ENCODE data around the gene KRT79.

Gene KRT79

GRCh38 chr12:52798003-52798670, 36.0 kb downstream of the KRT79 start:
- TF ChIP-seq TCF4 (CRISPR knock-in tag; IDR thresholded peaks at IDR 0.05; ENCODE audit: borderline replicate concordance), result no peak
- TF ChIP-seq, protein P1, sequence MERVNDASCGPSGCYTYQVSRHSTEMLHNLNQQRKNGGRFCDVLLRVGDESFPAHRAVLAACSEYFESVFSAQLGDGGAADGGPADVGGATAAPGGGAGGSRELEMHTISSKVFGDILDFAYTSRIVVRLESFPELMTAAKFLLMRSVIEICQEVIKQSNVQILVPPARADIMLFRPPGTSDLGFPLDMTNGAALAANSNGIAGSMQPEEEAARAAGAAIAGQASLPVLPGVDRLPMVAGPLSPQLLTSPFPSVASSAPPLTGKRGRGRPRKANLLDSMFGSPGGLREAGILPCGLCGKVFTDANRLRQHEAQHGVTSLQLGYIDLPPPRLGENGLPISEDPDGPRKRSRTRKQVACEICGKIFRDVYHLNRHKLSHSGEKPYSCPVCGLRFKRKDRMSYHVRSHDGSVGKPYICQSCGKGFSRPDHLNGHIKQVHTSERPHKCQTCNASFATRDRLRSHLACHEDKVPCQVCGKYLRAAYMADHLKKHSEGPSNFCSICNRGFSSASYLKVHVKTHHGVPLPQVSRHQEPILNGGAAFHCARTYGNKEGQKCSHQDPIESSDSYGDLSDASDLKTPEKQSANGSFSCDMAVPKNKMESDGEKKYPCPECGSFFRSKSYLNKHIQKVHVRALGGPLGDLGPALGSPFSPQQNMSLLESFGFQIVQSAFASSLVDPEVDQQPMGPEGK (CRISPR knock-in tag; IDR thresholded peaks at IDR 0.05; ENCODE audit: borderline replicate concordance), result no peak
- TF ChIP-seq ZNF8 (CRISPR knock-in tag; IDR thresholded peaks at IDR 0.05), result no peak
- TF ChIP-seq TSHZ2 (CRISPR knock-in tag; IDR thresholded peaks at IDR 0.05), result no peak
- TF ChIP-seq, protein P2, sequence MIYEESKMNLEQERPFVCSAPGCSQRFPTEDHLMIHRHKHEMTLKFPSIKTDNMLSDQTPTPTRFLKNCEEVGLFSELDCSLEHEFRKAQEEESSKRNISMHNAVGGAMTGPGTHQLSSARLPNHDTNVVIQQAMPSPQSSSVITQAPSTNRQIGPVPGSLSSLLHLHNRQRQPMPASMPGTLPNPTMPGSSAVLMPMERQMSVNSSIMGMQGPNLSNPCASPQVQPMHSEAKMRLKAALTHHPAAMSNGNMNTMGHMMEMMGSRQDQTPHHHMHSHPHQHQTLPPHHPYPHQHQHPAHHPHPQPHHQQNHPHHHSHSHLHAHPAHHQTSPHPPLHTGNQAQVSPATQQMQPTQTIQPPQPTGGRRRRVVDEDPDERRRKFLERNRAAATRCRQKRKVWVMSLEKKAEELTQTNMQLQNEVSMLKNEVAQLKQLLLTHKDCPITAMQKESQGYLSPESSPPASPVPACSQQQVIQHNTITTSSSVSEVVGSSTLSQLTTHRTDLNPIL (CRISPR knock-in tag; IDR thresholded peaks at IDR 0.05; ENCODE audit: low read depth), result no peak

GRCh38 chr12:52797529-52797894, 36.6 kb downstream of the KRT79 start:
- no peak for TF ChIP-seq ESRRG (CRISPR knock-in tag; IDR thresholded peaks at IDR 0.05)
- no peak for TF ChIP-seq PPARA (CRISPR knock-in tag; IDR thresholded peaks at IDR 0.05; ENCODE audit: borderline replicate concordance)
- TF ChIP-seq BACH2 (CRISPR knock-in tag; IDR thresholded peaks at IDR 0.05; ENCODE audit: borderline replicate concordance), result no peak
- no peak for TF ChIP-seq ISL1 (CRISPR knock-in tag; IDR thresholded peaks at IDR 0.05)
- TF ChIP-seq RARB (CRISPR knock-in tag; IDR thresholded peaks at IDR 0.05), result no peak
- TF ChIP-seq ZFP30 (CRISPR knock-in tag; IDR thresholded peaks at IDR 0.05), result no peak
- no peak for TF ChIP-seq GLIS3 (CRISPR knock-in tag; IDR thresholded peaks at IDR 0.05)
- no peak for TF ChIP-seq ARNTL (CRISPR knock-in tag; IDR thresholded peaks at IDR 0.05; ENCODE audit: borderline replicate concordance, low read depth)
- TF ChIP-seq, protein P2 (CRISPR knock-in tag; IDR thresholded peaks at IDR 0.05; ENCODE audit: low read depth), result no peak
- no peak for TF ChIP-seq TSHZ2 (CRISPR knock-in tag; IDR thresholded peaks at IDR 0.05)
- no peak for TF ChIP-seq OSR1 (CRISPR knock-in tag; IDR thresholded peaks at IDR 0.05)
- no peak for TF ChIP-seq CSRNP3 (CRISPR knock-in tag; IDR thresholded peaks at IDR 0.05)
- no peak for TF ChIP-seq SNAI2 (CRISPR knock-in tag; IDR thresholded peaks at IDR 0.05)
- no peak for TF ChIP-seq ZNF70 (CRISPR knock-in tag; IDR thresholded peaks at IDR 0.05)
- TF ChIP-seq POU6F1 (CRISPR knock-in tag; IDR thresholded peaks at IDR 0.05; ENCODE audit: borderline replicate concordance, low read depth), result no peak
- no peak for TF ChIP-seq ZNF565 (CRISPR knock-in tag; conservative IDR thresholded peaks at IDR 0.05; ENCODE audit: low read depth)

More at GRCh38 chr12:52798003-52798670, 36.0 kb downstream of the KRT79 start:
- ATAC-seq, result no peak

More at GRCh38 chr12:52797529-52797894, 36.6 kb downstream of the KRT79 start:
- ATAC-seq, result no peak

Data from SK-N-SH treated with all-trans-retinoic acid at 6 μM for 48 hours (cell line).